SK-N-SH treated with all-trans-retinoic acid at 6 μM for 48 hours (cell line): Measurements from ENCODE around the gene GPR3.

ENCODE experiments used
- ZFP3 ChIP-seq: fragments of 250-450 bp; sonication (Bioruptor Pico); IDR thresholded peaks from 2 replicates; pipeline ENCODE4 v1.5.0; 2020; ENCODE audit warnings: mild to moderate bottlenecking, moderate library complexity
- TF ChIP-seq, protein P1 (sequence below): fragments of 250-450 bp; sonication (Bioruptor Pico); IDR thresholded peaks from 2 replicates; pipeline ENCODE4 v1.5.1; 2020; ENCODE audit warnings: low read depth, mild to moderate bottlenecking, moderate library complexity

DNA sequence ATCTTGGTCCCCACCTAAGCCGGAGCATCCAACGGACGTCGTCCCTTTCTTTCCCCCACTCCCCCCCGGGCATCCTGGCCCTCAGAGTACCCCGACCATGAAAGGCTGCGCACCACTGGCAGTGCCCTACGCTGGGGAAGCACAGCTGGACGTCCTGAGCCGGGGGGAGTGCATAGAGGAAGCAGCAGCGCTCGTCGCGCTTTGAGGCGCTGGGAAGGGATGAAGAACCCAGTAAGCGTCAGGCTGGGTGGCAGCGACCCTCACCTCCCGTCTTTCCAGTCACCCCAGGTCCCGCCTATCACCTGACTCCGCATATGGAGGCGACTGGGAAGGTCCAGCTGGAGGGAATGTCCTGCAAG, 31.4 kb upstream of the GPR3 start:
- TF ChIP-seq, protein P1, sequence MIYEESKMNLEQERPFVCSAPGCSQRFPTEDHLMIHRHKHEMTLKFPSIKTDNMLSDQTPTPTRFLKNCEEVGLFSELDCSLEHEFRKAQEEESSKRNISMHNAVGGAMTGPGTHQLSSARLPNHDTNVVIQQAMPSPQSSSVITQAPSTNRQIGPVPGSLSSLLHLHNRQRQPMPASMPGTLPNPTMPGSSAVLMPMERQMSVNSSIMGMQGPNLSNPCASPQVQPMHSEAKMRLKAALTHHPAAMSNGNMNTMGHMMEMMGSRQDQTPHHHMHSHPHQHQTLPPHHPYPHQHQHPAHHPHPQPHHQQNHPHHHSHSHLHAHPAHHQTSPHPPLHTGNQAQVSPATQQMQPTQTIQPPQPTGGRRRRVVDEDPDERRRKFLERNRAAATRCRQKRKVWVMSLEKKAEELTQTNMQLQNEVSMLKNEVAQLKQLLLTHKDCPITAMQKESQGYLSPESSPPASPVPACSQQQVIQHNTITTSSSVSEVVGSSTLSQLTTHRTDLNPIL (CRISPR knock-in tag) = no peak
- TF ChIP-seq ZFP3 (CRISPR knock-in tag) = no peak
